Measurements from ENCODE around the gene TMEM235.

GRCh38 chr17:78258323-78259191 is 27.1 kb downstream of the TMEM235 start:
- TF ChIP-seq CTCF (IDR thresholded peaks at IDR 0.05 in 8 of 11, conservative IDR thresholded peaks at IDR 0.05 in 3 of 11) (no peak), POLR2A (IDR thresholded peaks at IDR 0.05) (no peak)
